Endothelial cell of umbilical vein (primary cell): ENCODE data around the gene EYS. TPM values are rescaled to one million over a fixed set of nuclear protein-coding genes. Genes with fewer than 3 reads are reported as not detected.

Experiments used
- BruUV-seq: library from RNA; stranded (reverse); fragments of 400-500 nt; replicated peaks from 2 replicates; lab custom pipeline; 2021; lab: Mats Ljungman, UMichigan
- CTCF ChIA-PET: fragments of 300-600, 350-600 bp; sonication (Branson Sonifier 250); formaldehyde crosslinking; loops from one replicate; lab custom pipeline; 2021; ENCODE audit warnings: antibody characterized with exemption, inconsistent platforms; lab: Charles Lee
- POLR2A ChIA-PET: fragments of 300-600, 350-600 bp; sonication (Branson Sonifier 250); formaldehyde crosslinking; loops from one replicate; lab custom pipeline; 2021; ENCODE audit warnings: antibody characterized with exemption, inconsistent platforms; lab: Charles Lee
- DNase-seq: peaks from one replicate; pipeline ENCODE4 v3.0.0-alpha.2; 2011; ENCODE audit warnings: low read depth, low spot score
- FAIRE-seq: peaks from 2 replicates; lab custom pipeline; 2011; peaks lifted over from hg19 to GRCh38; lab: Jason Lieb, UNC
- H2AFZ ChIP-seq: 2 replicates; pipeline ENCODE4 v1.6.0; 2012; ENCODE audit warnings: low read depth, low read length, control low read depth, inconsistent platforms
- H3K27ac ChIP-seq: 2 replicates; pipeline ENCODE4 v1.5.1; 2011; ENCODE audit warnings: low read depth, mild to moderate bottlenecking, control low read depth, low read length, moderate library complexity; ENCODE audit not compliant: insufficient read depth
- H3K27me3 ChIP-seq, 2 experiments: 2 replicates each; pipeline versions ENCODE4 v1.6.0 to v1.6.1; 2011; ENCODE audit warnings: low read length in 2 of 2, mixed read lengths in 1 of 2; ENCODE audit not compliant: control insufficient read depth in 2 of 2, insufficient read depth in 2 of 2
- H3K36me3 ChIP-seq, 2 experiments: 2 replicates in 1 of 2; 3 replicates in 1 of 2; pipeline ENCODE4 v1.5.1; 2011; ENCODE audit warnings: low read length in 2 of 2, mild to moderate bottlenecking in 1 of 2, moderate library complexity in 1 of 2; ENCODE audit not compliant: control insufficient read depth in 2 of 2, insufficient read depth in 2 of 2; ENCODE audit errors: extremely low read depth in 1 of 2
- H3K4me1 ChIP-seq: 3 replicates; pipeline ENCODE4 v1.5.1; 2011; ENCODE audit warnings: mild to moderate bottlenecking, low read length; ENCODE audit not compliant: control insufficient read depth, insufficient read depth; ENCODE audit errors: extremely low read depth
- H3K4me2 ChIP-seq: 2 replicates; pipeline ENCODE4 v1.6.1; 2011; ENCODE audit warnings: low read length, control low read depth, mixed read lengths; ENCODE audit not compliant: insufficient read depth
- H3K4me3 ChIP-seq, 3 experiments: fragments of 200-600 bp in 1 of 3; sonication (generic), shearing (Covaris generic) in 1 of 3; replicated peaks in 1 of 3; 2 replicates each; pipeline ENCODE4 v1.5.1; 2011 to 2016; ENCODE audit warnings: control low read depth in 3 of 3, low read length in 3 of 3, mild to moderate bottlenecking in 2 of 3, inconsistent platforms in 1 of 3, low read depth in 1 of 3, moderate library complexity in 1 of 3; ENCODE audit not compliant: insufficient read depth in 1 of 3
- H3K79me2 ChIP-seq: 2 replicates; pipeline ENCODE4 v1.6.0; 2012; ENCODE audit warnings: low read length, inconsistent platforms; ENCODE audit not compliant: control insufficient read depth, insufficient read depth
- H3K9ac ChIP-seq: replicated peaks from 2 replicates; pipeline ENCODE3; 2011; ENCODE audit warnings: low read length, control low read depth; ENCODE audit not compliant: insufficient read depth; ENCODE audit errors: extremely low read depth
- H3K9me1 ChIP-seq: replicated peaks from 3 replicates; pipeline ENCODE4 v1.6.0; 2011; ENCODE audit warnings: mild to moderate bottlenecking, low read length; ENCODE audit not compliant: control insufficient read depth, insufficient read depth; ENCODE audit errors: extremely low read depth
- H3K9me3 ChIP-seq: replicated peaks from 2 replicates; pipeline ENCODE4 v1.5.1; 2012; ENCODE audit warnings: low read length, inconsistent platforms; ENCODE audit not compliant: control insufficient read depth, insufficient read depth
- H4K20me1 ChIP-seq: replicated peaks from 2 replicates; pipeline ENCODE3; 2011; ENCODE audit warnings: mild to moderate bottlenecking, low read length; ENCODE audit not compliant: control insufficient read depth, insufficient read depth; ENCODE audit errors: extremely low read depth
- EZH2 ChIP-seq: IDR thresholded peaks from 2 replicates; pipeline ENCODE4 v1.6.1; 2012; ENCODE audit warnings: borderline replicate concordance, low read depth, mild to moderate bottlenecking, moderate library complexity, low read length, inconsistent platforms; ENCODE audit not compliant: severe bottlenecking
- FOS ChIP-seq: IDR thresholded peaks from 2 replicates; pipeline ENCODE4 v1.6.1; 2011; ENCODE audit warnings: mild to moderate bottlenecking, low read length, moderate library complexity, borderline replicate concordance; ENCODE audit not compliant: insufficient read depth
- GATA2 ChIP-seq: IDR thresholded peaks from 2 replicates; pipeline ENCODE4 v1.7.0; 2011; ENCODE audit warnings: low read depth, mild to moderate bottlenecking, moderate library complexity, mixed read lengths, low read length; ENCODE audit not compliant: insufficient read length, insufficient read depth
- JUN ChIP-seq: IDR thresholded peaks from 2 replicates; pipeline ENCODE4 v1.6.1; 2011; ENCODE audit warnings: borderline replicate concordance, low read depth; ENCODE audit not compliant: insufficient read length, insufficient read depth
- MAX ChIP-seq: IDR thresholded peaks from 2 replicates; pipeline ENCODE4 v1.6.1; 2011; ENCODE audit not compliant: insufficient read depth, insufficient read length
- MYC ChIP-seq: IDR thresholded peaks from one replicate; pipeline ENCODE4 v1.6.1; 2011; ENCODE audit warnings: mild to moderate bottlenecking, low read depth, low read length
- POLR2A ChIP-seq: IDR thresholded peaks from 2 replicates; pipeline ENCODE4 v1.6.1; 2012; ENCODE audit warnings: low read depth, mild to moderate bottlenecking, control low read depth, low read length
- POLR2AphosphoS5 ChIP-seq: IDR thresholded peaks from 2 replicates; pipeline ENCODE4 v1.6.1; 2012; ENCODE audit warnings: low read depth, mild to moderate bottlenecking, control low read depth, low read length, moderate library complexity; ENCODE audit not compliant: insufficient read depth
- dilution Hi-C: fragments of 300-500 bp; cut with MboI; formaldehyde crosslinking; loops from one replicate; pipeline ENCODE4 v1.15.0; 2019; ENCODE audit warnings: low sequenced_read_pairs; ENCODE audit not compliant: extremely low pct_ligation_motif_present
- intact Hi-C: fragments of 100-400 bp; cut with micrococcal nuclease; formaldehyde crosslinking; loops from one replicate; pipeline ENCODE4 v1.10.0; 2022
- polyA plus RNA-seq, 4 experiments: library from polyadenylated mRNA; depleted of rRNA in 3 of 4; stranded (reverse) in 3 of 4; unstranded in 1 of 4; fragments of >200 nt; gene quantifications; 2 replicates each; pipeline versions ENCODE4 v1.2.1 to v1.2.3, GENCODE V29; 2011 to 2012; ENCODE audit warnings: missing spikeins in 1 of 4
- total RNA-seq: library from RNA; stranded (reverse); gene quantifications from 2 replicates; pipeline ENCODE4 v1.2.3, GENCODE V29; 2021
- TF ChIP-seq, protein P1 (sequence below), 2 donors: IDR thresholded peaks; 1 replicate in 1 of 2; 2 replicates in 1 of 2; pipeline ENCODE4 v1.5.1; 2011; ENCODE audit warnings: low read length in 2 of 2, mild to moderate bottlenecking in 2 of 2, moderate library complexity in 2 of 2, control low read depth in 1 of 2, inconsistent platforms in 1 of 2, low read depth in 1 of 2; ENCODE audit not compliant: insufficient read depth in 1 of 2; ENCODE audit errors: extremely low read depth in 1 of 2

EYS gene
- total and polyA plus RNA-seq, 2 donors (not counting 3 experiments of a cell fraction or from before 2014, with no cell fraction given), result 0.01 to 0.27 TPM

- no peak overlapping the region for H3K4me2 ChIP-seq
- intact Hi-C loops (no loop called here), dilution Hi-C loops (no loop called here)
- BruUV-seq, result no TSS peak
- H3K36me3 ChIP-seq, result no peaks in the 10 kb centered on the region
- H3K27ac ChIP-seq, result no peak overlapping the region
- peaks cover 11% of the 10 kb centered on the region for H3K4me1 ChIP-seq
- H3K79me2 ChIP-seq, result no peaks in the 10 kb centered on the region
- no peaks in the 10 kb centered on the region for H3K9me3 ChIP-seq
- FAIRE-seq, result no peak
- CTCF ChIA-PET, result no interaction called here
- no peak overlapping the region for H2AFZ ChIP-seq
- no peaks in the 10 kb centered on the region for H3K9me1 ChIP-seq
- H3K4me3 ChIP-seq, result no peak overlapping the region
- H3K27me3 ChIP-seq, result no peaks in the 10 kb centered on the region
- POLR2A ChIA-PET, result no interaction called here
- H3K9ac ChIP-seq, result no peak overlapping the region
- DNase-seq, result no peak
- TF ChIP-seq JUN, result no peak
- TF ChIP-seq POLR2A, result no peak
- TF ChIP-seq, protein P1, sequence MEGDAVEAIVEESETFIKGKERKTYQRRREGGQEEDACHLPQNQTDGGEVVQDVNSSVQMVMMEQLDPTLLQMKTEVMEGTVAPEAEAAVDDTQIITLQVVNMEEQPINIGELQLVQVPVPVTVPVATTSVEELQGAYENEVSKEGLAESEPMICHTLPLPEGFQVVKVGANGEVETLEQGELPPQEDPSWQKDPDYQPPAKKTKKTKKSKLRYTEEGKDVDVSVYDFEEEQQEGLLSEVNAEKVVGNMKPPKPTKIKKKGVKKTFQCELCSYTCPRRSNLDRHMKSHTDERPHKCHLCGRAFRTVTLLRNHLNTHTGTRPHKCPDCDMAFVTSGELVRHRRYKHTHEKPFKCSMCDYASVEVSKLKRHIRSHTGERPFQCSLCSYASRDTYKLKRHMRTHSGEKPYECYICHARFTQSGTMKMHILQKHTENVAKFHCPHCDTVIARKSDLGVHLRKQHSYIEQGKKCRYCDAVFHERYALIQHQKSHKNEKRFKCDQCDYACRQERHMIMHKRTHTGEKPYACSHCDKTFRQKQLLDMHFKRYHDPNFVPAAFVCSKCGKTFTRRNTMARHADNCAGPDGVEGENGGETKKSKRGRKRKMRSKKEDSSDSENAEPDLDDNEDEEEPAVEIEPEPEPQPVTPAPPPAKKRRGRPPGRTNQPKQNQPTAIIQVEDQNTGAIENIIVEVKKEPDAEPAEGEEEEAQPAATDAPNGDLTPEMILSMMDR (IDR thresholded peaks at IDR 0.05; ENCODE audit: extremely low read depth in 1 of 2, insufficient read depth in 1 of 2, low read depth in 1 of 2, low read length in 2 of 2), result no peak
- no peak for TF ChIP-seq MAX
- TF ChIP-seq EZH2, result no peak
- no peak for TF ChIP-seq GATA2
- no peak for TF ChIP-seq MYC
- no peak for TF ChIP-seq FOS
- TF ChIP-seq POLR2AphosphoS5, result no peak
- H4K20me1 ChIP-seq, result no peaks in the 10 kb centered on the region
Measured at GRCh38 chr6:63742060-63742459, 1965.0 kb downstream of the EYS start.
